ENCODE measurements around the gene PDPK1.

Gene PDPK1

GRCh38 chr16:2537451-2538379 lies at the start of gene PDPK1:
TSS of gene PDPK1 (plus strand) at chr16:2538021. CDS start at chr16:2538113, 92 bp downstream.
- H3K27ac ChIP-seq (ENCODE audit: low read length): no peak within 1 kb of the TSS
- peak within 1 kb of the TSS; percentile 61 for H3K4me3 ChIP-seq (ENCODE audit: low read length)
- no peaks in the 10 kb centered on the region for H3K9me3 ChIP-seq (ENCODE audit: control insufficient read depth, low read depth, low read length)
- peaks cover 9% of the 10 kb centered on the region for H3K27me3 ChIP-seq (ENCODE audit: control insufficient read depth, insufficient read depth, low read length)
- H3K36me3 ChIP-seq (ENCODE audit: control insufficient read depth, low read depth, low read length): no peaks in the 10 kb centered on the region
- no peak within 1 kb of the TSS for H3K9ac ChIP-seq (ENCODE audit: low read length)
- no peaks in the 10 kb centered on the region for H3K4me1 ChIP-seq (ENCODE audit: control insufficient read depth, low read depth, low read length)

GRCh38 chr16:2489581-2489980 lies 48.2 kb upstream of the PDPK1 start:
- no peaks in the 10 kb centered on the region for H3K9me3 ChIP-seq (ENCODE audit: control insufficient read depth, low read depth, low read length)
- no peak overlapping the region for H3K4me3 ChIP-seq (ENCODE audit: low read length)
- no peaks in the 10 kb centered on the region for H3K36me3 ChIP-seq (ENCODE audit: control insufficient read depth, low read depth, low read length)
- no peaks in the 10 kb centered on the region for H3K27me3 ChIP-seq (ENCODE audit: control insufficient read depth, insufficient read depth, low read length)
- no peak overlapping the region for H3K9ac ChIP-seq (ENCODE audit: low read length)
- H3K4me1 ChIP-seq (ENCODE audit: control insufficient read depth, low read depth, low read length): no peaks in the 10 kb centered on the region
- H3K27ac ChIP-seq (ENCODE audit: low read length): no peak overlapping the region

GRCh38 chr16:2490190-2491105 lies 47.4 kb upstream of the PDPK1 start:
- no peak overlapping the region for H3K27ac ChIP-seq (ENCODE audit: low read length)
- H3K4me1 ChIP-seq (ENCODE audit: control insufficient read depth, low read depth, low read length): no peaks in the 10 kb centered on the region
- no peaks in the 10 kb centered on the region for H3K36me3 ChIP-seq (ENCODE audit: control insufficient read depth, low read depth, low read length)
- no peak overlapping the region for H3K4me3 ChIP-seq (ENCODE audit: low read length)
- no peaks in the 10 kb centered on the region for H3K9me3 ChIP-seq (ENCODE audit: control insufficient read depth, low read depth, low read length)
- H3K27me3 ChIP-seq (ENCODE audit: control insufficient read depth, insufficient read depth, low read length): no peaks in the 10 kb centered on the region
- no peak overlapping the region for H3K9ac ChIP-seq (ENCODE audit: low read length)

- H3K36me3 ChIP-seq (ENCODE audit: control insufficient read depth, low read depth, low read length): peaks cover 3% of the 10 kb centered on the region
- no peaks in the 10 kb centered on the region for H3K9me3 ChIP-seq (ENCODE audit: control insufficient read depth, low read depth, low read length)
- no peaks in the 10 kb centered on the region for H3K4me1 ChIP-seq (ENCODE audit: control insufficient read depth, low read depth, low read length)
- H3K27me3 ChIP-seq (ENCODE audit: control insufficient read depth, insufficient read depth, low read length): no peaks in the 10 kb centered on the region
- H3K4me3 ChIP-seq (ENCODE audit: low read length): no peak overlapping the region
- H3K9ac ChIP-seq (ENCODE audit: low read length): no peak overlapping the region
- H3K27ac ChIP-seq (ENCODE audit: low read length): no peak overlapping the region
Observed at GRCh38 chr16:2492292-2492691, 45.5 kb upstream of the PDPK1 start.

GRCh38 chr16:2493605-2494004 lies 44.2 kb upstream of the PDPK1 start:
- H3K27ac ChIP-seq (ENCODE audit: low read length): no peak overlapping the region
- no peaks in the 10 kb centered on the region for H3K27me3 ChIP-seq (ENCODE audit: control insufficient read depth, insufficient read depth, low read length)
- H3K36me3 ChIP-seq (ENCODE audit: control insufficient read depth, low read depth, low read length): peaks cover 3% of the 10 kb centered on the region

GRCh38 chr16:2494616-2495015 lies 43.2 kb upstream of the PDPK1 start:
- no peak overlapping the region for H3K9ac ChIP-seq (ENCODE audit: low read length)
- peaks cover 3% of the 10 kb centered on the region for H3K36me3 ChIP-seq (ENCODE audit: control insufficient read depth, low read depth, low read length)
- H3K27ac ChIP-seq (ENCODE audit: low read length): no peak overlapping the region
- no peak overlapping the region for H3K4me3 ChIP-seq (ENCODE audit: low read length)
- H3K9me3 ChIP-seq (ENCODE audit: control insufficient read depth, low read depth, low read length): no peaks in the 10 kb centered on the region
- no peaks in the 10 kb centered on the region for H3K27me3 ChIP-seq (ENCODE audit: control insufficient read depth, insufficient read depth, low read length)
- H3K4me1 ChIP-seq (ENCODE audit: control insufficient read depth, low read depth, low read length): no peaks in the 10 kb centered on the region

More at GRCh38 chr16:2493605-2494004, 44.2 kb upstream of the PDPK1 start:
- Histone ChIP-seq H3K4me1 (ENCODE audit: control insufficient read depth, low read depth, low read length) (no peaks in the 10 kb centered on the region), H3K9me3 (ENCODE audit: control insufficient read depth, low read depth, low read length) (no peaks in the 10 kb centered on the region), H3K9ac (ENCODE audit: low read length) (no peak overlapping the region), H3K4me3 (ENCODE audit: low read length) (no peak overlapping the region)

GRCh38 chr16:2495041-2495440 lies 42.8 kb upstream of the PDPK1 start:
- no peak overlapping the region for H3K27ac ChIP-seq (ENCODE audit: low read length)
- no peak overlapping the region for H3K4me3 ChIP-seq (ENCODE audit: low read length)
- H3K9ac ChIP-seq (ENCODE audit: low read length): no peak overlapping the region

GRCh38 chr16:2496223-2497115 lies 41.4 kb upstream of the PDPK1 start:
- Histone ChIP-seq H3K4me3 (ENCODE audit: low read length) (no peak overlapping the region), H3K9me3 (ENCODE audit: control insufficient read depth, low read depth, low read length) (no peaks in the 10 kb centered on the region), H3K36me3 (ENCODE audit: control insufficient read depth, low read depth, low read length) (peaks cover 3% of the 10 kb centered on the region), H3K9ac (ENCODE audit: low read length) (no peak overlapping the region), H3K27ac (ENCODE audit: low read length) (no peak overlapping the region), H3K27me3 (ENCODE audit: control insufficient read depth, insufficient read depth, low read length) (no peaks in the 10 kb centered on the region), H3K4me1 (ENCODE audit: control insufficient read depth, low read depth, low read length) (no peaks in the 10 kb centered on the region)

More at GRCh38 chr16:2495041-2495440, 42.8 kb upstream of the PDPK1 start:
- H3K4me1 ChIP-seq (ENCODE audit: control insufficient read depth, low read depth, low read length): no peaks in the 10 kb centered on the region
- H3K36me3 ChIP-seq (ENCODE audit: control insufficient read depth, low read depth, low read length): peaks cover 3% of the 10 kb centered on the region
- no peaks in the 10 kb centered on the region for H3K9me3 ChIP-seq (ENCODE audit: control insufficient read depth, low read depth, low read length)
- no peaks in the 10 kb centered on the region for H3K27me3 ChIP-seq (ENCODE audit: control insufficient read depth, insufficient read depth, low read length)

- no peak overlapping the region for H3K4me3 ChIP-seq (ENCODE audit: low read length)
- H3K4me1 ChIP-seq (ENCODE audit: control insufficient read depth, low read depth, low read length): no peaks in the 10 kb centered on the region
- peaks cover 3% of the 10 kb centered on the region for H3K36me3 ChIP-seq (ENCODE audit: control insufficient read depth, low read depth, low read length)
- no peak overlapping the region for H3K9ac ChIP-seq (ENCODE audit: low read length)
- no peaks in the 10 kb centered on the region for H3K9me3 ChIP-seq (ENCODE audit: control insufficient read depth, low read depth, low read length)
- H3K27me3 ChIP-seq (ENCODE audit: control insufficient read depth, insufficient read depth, low read length): no peaks in the 10 kb centered on the region
- no peak overlapping the region for H3K27ac ChIP-seq (ENCODE audit: low read length)
Observed at GRCh38 chr16:2497116-2497630, 40.6 kb upstream of the PDPK1 start.

- Histone ChIP-seq H3K27me3 (ENCODE audit: control insufficient read depth, insufficient read depth, low read length) (no peaks in the 10 kb centered on the region), H3K9me3 (ENCODE audit: control insufficient read depth, low read depth, low read length) (no peaks in the 10 kb centered on the region), H3K4me1 (ENCODE audit: control insufficient read depth, low read depth, low read length) (no peaks in the 10 kb centered on the region), H3K36me3 (ENCODE audit: control insufficient read depth, low read depth, low read length) (peaks cover 3% of the 10 kb centered on the region), H3K9ac (ENCODE audit: low read length) (no peak overlapping the region), H3K4me3 (ENCODE audit: low read length) (no peak overlapping the region), H3K27ac (ENCODE audit: low read length) (no peak overlapping the region)
Observed at GRCh38 chr16:2497695-2498484, 39.9 kb upstream of the PDPK1 start.

Measured in iPS-18a (cell line).